SIG-M5 treated with dmso at 0.1 percent for 504 hours (cell line): Measurements from ENCODE around the gene C1QTNF5.
A peak's percentile ranks its signal among the peaks of the same experiment; 100 is the strongest.

Experiments used
- DNase-seq: peaks from one replicate; lab custom pipeline; 2025; ENCODE audit not compliant: unreplicated experiment; lab: John Stamatoyannopoulos, UW

C1QTNF5 gene

DNA sequence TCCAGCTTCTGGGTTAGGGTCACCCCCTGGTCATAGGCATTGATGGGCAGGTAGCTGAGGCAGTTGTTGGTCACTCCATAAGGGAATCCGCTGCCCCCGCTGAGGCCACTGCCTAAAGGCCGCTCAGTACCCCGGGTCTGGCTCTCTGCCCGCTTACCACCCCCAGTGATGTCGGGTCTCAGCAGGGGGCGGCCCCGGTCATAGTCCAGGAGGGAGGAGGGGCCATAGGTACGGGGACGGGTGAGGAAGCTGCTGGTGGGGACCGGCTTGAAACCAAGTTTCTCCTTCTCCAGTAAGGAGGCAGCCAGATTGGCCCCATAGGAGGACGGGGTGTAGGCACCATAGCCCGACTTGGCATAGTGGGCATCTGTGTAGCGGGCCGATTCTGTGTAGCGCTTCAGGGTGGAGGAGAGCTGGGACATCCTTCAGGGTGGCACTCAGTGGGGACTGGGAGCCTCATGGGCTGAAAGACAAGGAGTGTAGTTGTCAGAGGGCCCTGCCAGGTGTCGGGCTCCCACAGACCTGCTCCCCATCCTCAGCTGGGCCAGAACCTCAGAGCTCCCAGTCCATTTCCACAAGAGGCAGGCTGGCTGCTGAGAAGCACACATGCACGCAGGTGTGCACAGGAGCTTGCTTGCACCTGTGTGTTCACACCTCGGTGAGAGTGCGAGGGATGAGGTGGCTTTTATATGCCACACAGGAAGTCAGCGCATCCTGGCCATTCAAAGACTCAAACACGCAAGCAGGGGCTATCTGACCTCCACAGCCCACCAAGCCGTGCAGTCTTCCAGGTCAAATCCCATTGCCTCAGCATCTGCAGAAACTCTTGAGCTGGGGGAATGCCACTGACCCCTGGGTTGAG is 32.6 kb upstream of the C1QTNF5 start:
- DNase-seq = no peak

- no peak for DNase-seq
These were observed 31.8 kb upstream of the C1QTNF5 start for GRCh38 chr11:119372260-119373058.

GRCh38 chr11:119371778-119372182 is 31.1 kb upstream of the C1QTNF5 start:
- peak; percentile 40 for DNase-seq

DNA sequence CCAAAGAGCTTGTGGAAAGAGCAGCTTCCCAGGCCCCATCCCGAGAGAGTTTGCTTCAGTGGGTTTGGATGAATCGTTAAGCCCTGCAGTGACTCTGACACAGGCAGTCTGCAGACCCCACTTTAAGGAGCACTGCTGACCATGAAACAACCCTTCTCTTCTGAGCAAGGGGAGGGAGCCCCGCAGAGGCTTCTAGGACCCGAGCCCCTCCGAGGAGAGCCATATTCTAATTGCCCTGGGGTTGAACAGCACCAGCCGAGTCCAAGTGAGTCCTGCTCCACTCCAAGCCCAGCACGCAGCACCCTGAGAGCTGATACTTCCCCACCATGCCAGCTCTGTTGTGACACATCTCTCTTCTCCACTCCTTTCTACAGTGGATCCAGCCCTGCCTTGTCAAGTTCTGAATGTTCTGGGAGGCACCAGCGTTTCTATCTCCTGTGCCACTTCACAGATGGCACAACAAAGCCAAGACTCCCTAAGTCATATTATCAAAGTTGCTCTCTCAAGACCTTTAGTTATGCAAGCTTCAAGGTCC is 30.5 kb upstream of the C1QTNF5 start:
- no peak for DNase-seq

DNA sequence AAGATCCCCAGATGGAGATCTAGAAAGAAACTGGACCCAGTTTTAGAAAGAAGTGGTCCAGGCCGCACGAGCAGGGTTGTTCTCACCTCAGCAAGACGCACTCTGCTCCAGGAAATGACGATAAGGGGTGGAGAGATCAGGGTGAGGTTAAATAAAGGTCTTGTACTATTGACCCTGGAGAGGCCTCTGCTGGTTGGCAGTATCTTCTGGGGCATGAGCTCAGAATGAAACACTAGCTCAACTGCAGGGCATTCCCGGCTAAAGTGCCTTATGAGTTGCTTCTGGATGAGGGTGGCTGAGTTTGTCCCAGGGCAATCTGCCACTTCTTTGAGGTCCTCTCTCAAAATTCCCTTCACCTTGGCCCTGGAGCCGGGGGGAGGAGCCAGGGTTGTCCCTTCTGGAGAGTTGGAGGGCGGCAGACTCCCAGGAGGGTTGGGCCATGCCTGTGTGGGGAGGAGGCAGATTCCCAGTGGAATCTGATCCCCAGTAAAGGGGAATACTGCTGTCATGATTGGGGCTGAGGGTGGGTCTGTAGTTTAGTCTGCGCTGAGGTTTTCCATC is 29.9 kb upstream of the C1QTNF5 start:
- DNase-seq = no peak

- DNase-seq = no peak
These were observed 28.6 kb upstream of the C1QTNF5 start for GRCh38 chr11:119369132-119369925.

- DNase-seq = no peak
These were observed 27.7 kb upstream of the C1QTNF5 start for GRCh38 chr11:119368121-119369034.

DNA sequence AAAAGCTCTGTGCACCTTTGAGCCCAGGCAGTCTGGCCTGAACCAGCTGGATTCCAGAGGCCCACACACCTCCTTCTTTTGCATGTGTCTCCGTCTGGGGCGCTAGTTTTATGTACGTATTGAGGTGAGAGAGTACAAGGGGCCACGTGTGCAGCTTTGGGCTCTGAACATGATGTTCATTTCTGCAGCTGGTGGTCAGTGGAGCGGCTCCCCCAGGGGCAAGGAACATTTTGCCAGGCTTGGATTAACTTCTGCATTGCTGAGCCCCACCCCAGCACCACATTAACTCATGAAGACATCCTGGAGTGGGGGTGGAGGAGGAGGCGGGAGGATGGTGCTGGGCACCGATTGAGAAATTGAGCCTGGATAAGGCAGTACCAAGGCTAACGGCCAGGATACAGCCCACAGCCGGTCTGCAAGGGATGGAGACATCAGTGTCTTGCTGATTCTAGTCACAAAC is 27.0 kb upstream of the C1QTNF5 start:
- peak; percentile 72 for DNase-seq

DNA sequence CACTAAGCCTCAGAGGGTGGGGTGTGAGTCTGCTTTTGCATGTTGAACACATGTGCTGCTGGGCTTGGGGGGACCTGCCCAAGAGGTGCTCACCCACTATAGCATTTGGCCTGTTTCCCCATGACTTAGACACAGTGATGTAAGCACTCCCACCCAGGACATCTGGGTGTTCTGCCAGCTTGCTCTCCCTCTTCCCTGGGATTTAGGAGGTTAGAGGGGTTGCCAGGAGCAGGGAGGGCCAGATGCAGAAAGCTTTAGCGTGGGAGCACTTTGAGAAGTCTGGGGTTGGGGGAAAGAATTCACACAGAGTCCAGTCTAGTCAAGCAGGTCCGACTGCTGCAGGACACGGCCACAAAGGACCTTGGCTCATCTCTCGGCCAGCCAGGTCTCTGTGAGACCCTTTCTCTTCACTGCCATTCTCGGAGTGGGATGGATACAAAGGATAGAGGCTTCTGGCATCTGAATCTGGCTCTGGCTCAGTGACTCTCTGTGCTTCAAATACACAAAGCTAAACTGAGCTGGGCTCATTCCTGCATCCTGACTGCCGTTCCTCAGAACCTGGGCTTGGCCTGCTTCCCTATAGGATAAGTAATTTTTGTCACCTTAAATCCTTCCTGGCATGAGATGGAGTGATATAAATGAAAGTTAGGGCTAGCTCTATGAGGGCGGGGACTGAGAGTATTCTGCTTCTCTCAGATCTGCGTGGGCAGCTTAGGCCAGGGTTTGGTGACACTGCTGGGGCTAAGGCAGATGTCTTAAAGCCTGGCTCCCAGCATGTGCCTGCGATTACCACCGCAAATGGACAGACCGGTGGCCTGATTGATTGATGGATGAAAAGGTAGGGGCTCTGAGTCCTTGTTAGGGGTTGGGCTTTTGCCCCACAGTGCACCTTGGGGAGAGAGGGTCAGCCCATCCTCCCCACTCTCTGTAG is 26.3 kb upstream of the C1QTNF5 start:
- no peak for DNase-seq

DNA sequence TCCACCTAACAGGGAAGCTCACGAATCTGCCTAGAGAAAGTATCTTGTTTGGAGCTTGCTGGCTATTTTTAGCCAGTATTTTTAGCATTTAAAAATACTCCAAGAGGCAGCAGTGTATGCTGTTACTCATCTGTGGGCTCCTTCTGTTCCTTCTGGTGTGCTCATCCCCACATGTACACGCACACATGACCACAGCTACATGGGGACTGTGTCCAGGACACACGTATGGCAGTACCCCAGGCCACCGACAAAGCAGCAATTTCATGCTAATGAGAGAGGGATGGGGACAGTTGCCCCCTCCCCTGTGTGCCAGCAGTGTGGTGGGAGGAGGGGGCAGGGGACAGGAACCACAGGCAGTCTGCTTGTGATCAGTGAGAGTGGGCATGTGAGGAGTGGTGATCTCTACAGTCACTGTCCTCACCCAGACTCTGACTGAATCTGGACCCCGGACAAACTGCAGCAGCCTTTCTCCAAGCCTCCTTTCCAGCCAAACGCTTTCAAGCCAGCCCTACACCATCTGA is 24.4 kb upstream of the C1QTNF5 start:
- DNase-seq = peak; percentile 36

DNA sequence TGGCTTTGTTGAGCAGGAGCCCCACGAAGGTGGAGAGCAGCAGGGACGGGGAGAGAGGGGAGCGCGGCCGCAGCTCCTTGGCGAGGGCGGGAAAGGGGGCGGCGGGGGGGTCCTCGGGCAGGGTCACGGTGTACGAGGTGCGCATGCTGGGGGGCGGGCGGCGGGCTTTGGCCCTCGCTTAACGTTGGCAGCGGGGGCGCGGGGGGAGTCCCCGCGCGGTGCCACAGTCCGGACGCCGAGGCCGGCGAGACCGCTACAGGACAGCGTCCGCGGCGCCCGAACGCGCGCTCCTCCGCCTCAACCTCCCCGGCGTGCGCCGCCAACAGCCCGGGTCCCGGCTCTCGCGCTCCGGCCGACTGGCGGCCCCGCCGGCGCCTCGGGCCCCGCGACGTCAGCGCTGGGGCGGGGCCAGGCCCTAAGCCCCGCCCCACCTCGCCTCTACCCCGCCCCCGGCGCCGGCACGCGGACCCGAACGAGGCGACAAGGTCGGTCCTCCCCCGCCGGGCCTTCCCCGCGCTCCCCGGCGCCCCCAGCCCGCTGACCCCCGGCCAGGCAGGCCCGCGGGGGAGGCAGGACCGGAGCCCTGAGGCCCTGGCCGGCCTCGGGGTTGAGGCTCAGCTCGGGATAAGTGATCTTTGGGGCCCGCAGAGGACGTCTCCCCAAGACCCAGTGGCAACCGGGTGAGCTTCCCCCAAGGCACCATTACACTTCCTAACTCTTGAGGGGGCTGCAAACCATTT is 23.3 kb upstream of the C1QTNF5 start:
- DNase-seq = peak; percentile 26

GRCh38 chr11:119363081-119363850 is 22.6 kb upstream of the C1QTNF5 start:
- no peak for DNase-seq

DNA sequence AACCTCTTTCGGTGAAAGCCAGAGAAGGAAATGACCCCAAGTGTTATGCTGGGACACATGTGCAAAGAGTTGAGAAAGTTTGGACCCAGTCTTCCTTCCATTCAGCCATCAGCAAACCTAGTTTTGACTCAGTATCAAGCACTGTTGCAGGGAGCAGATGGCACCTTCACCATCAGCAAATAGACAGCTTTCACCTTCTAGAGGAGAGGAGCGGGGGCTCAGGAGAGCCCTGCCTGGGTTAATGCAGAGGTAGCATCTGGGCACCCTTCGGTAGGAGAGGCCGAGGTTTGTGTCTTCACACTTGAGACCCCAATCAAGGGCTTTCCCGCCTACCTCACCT is 22.0 kb upstream of the C1QTNF5 start:
- DNase-seq = no peak

- no peak for DNase-seq
These were observed 21.4 kb upstream of the C1QTNF5 start for GRCh38 chr11:119361941-119362725.

GRCh38 chr11:119361056-119361787 is 20.5 kb upstream of the C1QTNF5 start:
- peak; percentile 91 for DNase-seq
